GM23338 (cell line): ENCODE results near the gene ETV5. TPM values are rescaled to one million over a fixed set of nuclear protein-coding genes. Genes with fewer than 3 reads are reported as not detected.

Experiments
- ATAC-seq: fragments of 200-7000 bp; cut with Tn5 transposase; 3 replicates; pipeline ENCODE4 v1.9.1; 2020
- DNase-seq: peaks from one replicate; pipeline ENCODE4 v3.0.0-alpha.2; 2015; ENCODE audit warnings: low spot score
- H2AFZ ChIP-seq: fragments of 200-600 bp; sonication (generic); 2 replicates; pipeline ENCODE4 v1.8.0; 2016; ENCODE audit warnings: antibody characterized with exemption, mild to moderate bottlenecking, moderate library complexity
- H3F3A ChIP-seq: fragments of 200-600 bp; sonication (generic); replicated peaks from 2 replicates; pipeline ENCODE4 v1.8.0; 2017; ENCODE audit warnings: antibody characterized with exemption, mixed run types, low read depth
- H3K27ac ChIP-seq: fragments of 200-600 bp; sonication (generic); 2 replicates; pipeline ENCODE4 v1.6.1; 2016; ENCODE audit warnings: low read depth
- H3K27me3 ChIP-seq: fragments of 200-600 bp; sonication (generic); 2 replicates; pipeline ENCODE4 v1.8.0; 2016; ENCODE audit warnings: mild to moderate bottlenecking, mixed run types, moderate library complexity; ENCODE audit not compliant: insufficient read depth
- H3K36me3 ChIP-seq: fragments of 200-600 bp; sonication (generic); 2 replicates; pipeline ENCODE4 v1.8.0; 2016; ENCODE audit warnings: mild to moderate bottlenecking; ENCODE audit not compliant: insufficient read depth
- H3K4me1 ChIP-seq: fragments of 200-600 bp; sonication (generic); 2 replicates; pipeline ENCODE4 v1.8.0; 2016; ENCODE audit warnings: mild to moderate bottlenecking, moderate library complexity; ENCODE audit not compliant: insufficient read depth
- H3K4me2 ChIP-seq: fragments of 200-600 bp; sonication (generic); 2 replicates; pipeline ENCODE4 v1.7.1; 2017; ENCODE audit warnings: mixed run types
- H3K4me3 ChIP-seq: fragments of 200-600 bp; sonication (generic); 2 replicates; pipeline ENCODE4 v1.6.1; 2016; ENCODE audit warnings: mixed run types
- H3K79me2 ChIP-seq: fragments of 200-600 bp; sonication (generic); replicated peaks from 2 replicates; pipeline ENCODE4 v1.8.0; 2017; ENCODE audit warnings: mild to moderate bottlenecking; ENCODE audit not compliant: insufficient read depth
- H3K9me2 ChIP-seq: fragments of 200-600 bp; sonication (generic); 2 replicates; pipeline ENCODE4 v1.8.0; 2017; ENCODE audit not compliant: insufficient read depth
- H4K20me1 ChIP-seq: fragments of 200-600 bp; sonication (generic); replicated peaks from 2 replicates; pipeline ENCODE4 v1.8.0; 2017; ENCODE audit warnings: mild to moderate bottlenecking; ENCODE audit not compliant: insufficient read depth
- H3K27ac Mint-ChIP-seq: 2 replicates; pipeline ENCODE4 v1.8.0; 2020; ENCODE audit warnings: inconsistent platforms, mild to moderate bottlenecking, moderate library complexity, mixed read lengths
- H3K27me3 Mint-ChIP-seq: 3 replicates; pipeline ENCODE4 v1.8.0; 2022; ENCODE audit warnings: low read depth, mild to moderate bottlenecking, moderate library complexity, mixed read lengths, inconsistent platforms; ENCODE audit not compliant: insufficient read depth, poor library complexity
- H3K36me3 Mint-ChIP-seq: 3 replicates; pipeline ENCODE4 v1.8.0; 2021; ENCODE audit warnings: low read depth, mild to moderate bottlenecking, inconsistent platforms, moderate library complexity, mixed read lengths
- H3K4me1 Mint-ChIP-seq: 3 replicates; pipeline ENCODE4 v1.8.0; 2020; ENCODE audit warnings: mild to moderate bottlenecking, inconsistent platforms, mixed read lengths
- H3K4me3 Mint-ChIP-seq: 3 replicates; pipeline ENCODE4 v1.8.0; 2021; ENCODE audit warnings: moderate library complexity, mild to moderate bottlenecking, inconsistent platforms, mixed read lengths
- H3K9me3 Mint-ChIP-seq: 3 replicates; pipeline ENCODE4 v1.8.0; 2020; ENCODE audit warnings: moderate library complexity, mild to moderate bottlenecking, inconsistent platforms, mixed read lengths
- CREB1 ChIP-seq: fragments of 250-450 bp; sonication (Bioruptor Pico); IDR thresholded peaks from 2 replicates; pipeline ENCODE4 v1.5.0; 2020; ENCODE audit warnings: low read depth, mild to moderate bottlenecking, moderate library complexity
- CTCF ChIP-seq, 2 experiments: fragments of 200-600 bp in 1 of 2; sonication (generic) in 1 of 2; conservative IDR thresholded peaks; 2 replicates each; pipeline versions ENCODE4 v1.5.1 to v1.6.1; 2016 to 2017; ENCODE audit warnings: antibody characterized with exemption in 2 of 2, low read depth in 2 of 2, mild to moderate bottlenecking in 2 of 2, moderate library complexity in 1 of 2
- ETS1 ChIP-seq: IDR thresholded peaks from 2 replicates; pipeline ENCODE4 v1.6.1; 2016; ENCODE audit warnings: antibody characterized with exemption
- EZH2 ChIP-seq: fragments of 200-600 bp; sonication (generic); IDR thresholded peaks from one replicate; pipeline ENCODE4 v1.8.0; 2017; ENCODE audit warnings: antibody characterized with exemption, mild to moderate bottlenecking, low read depth; ENCODE audit not compliant: unreplicated experiment
- EZH2phosphoT487 ChIP-seq: fragments of 200-600 bp; sonication (generic); IDR thresholded peaks from one replicate; pipeline ENCODE4 v1.8.1; 2018; ENCODE audit warnings: antibody characterized with exemption; ENCODE audit not compliant: unreplicated experiment
- JUNB ChIP-seq: IDR thresholded peaks from one replicate; pipeline ENCODE4 v1.6.1; 2016; ENCODE audit warnings: antibody characterized with exemption; ENCODE audit not compliant: unreplicated experiment
- NANOG ChIP-seq: IDR thresholded peaks from 2 replicates; pipeline ENCODE4 v1.6.1; 2016; ENCODE audit warnings: antibody characterized with exemption, borderline replicate concordance
- POLR2AphosphoS5 ChIP-seq: IDR thresholded peaks from 2 replicates; pipeline ENCODE4 v1.6.1; 2016; ENCODE audit warnings: antibody characterized with exemption, low read depth
- REST ChIP-seq: IDR thresholded peaks from one replicate; pipeline ENCODE4 v1.6.1; 2018; ENCODE audit warnings: antibody characterized with exemption; ENCODE audit not compliant: unreplicated experiment
- STAT1 ChIP-seq: IDR thresholded peaks from one replicate; pipeline ENCODE4 v1.6.1; 2016; ENCODE audit warnings: antibody characterized with exemption; ENCODE audit not compliant: unreplicated experiment
- ZNF114 ChIP-seq: fragments of 250-450 bp; sonication (Bioruptor Pico); IDR thresholded peaks from 2 replicates; pipeline ENCODE4 v1.5.0; 2020; ENCODE audit warnings: mild to moderate bottlenecking, moderate library complexity
- ZNF331 ChIP-seq: fragments of 250-450 bp; sonication (Bioruptor Pico); IDR thresholded peaks from 2 replicates; pipeline ENCODE4 v1.5.0; 2020; ENCODE audit warnings: low read depth, mild to moderate bottlenecking, moderate library complexity
- ZNF462 ChIP-seq: fragments of 250-450 bp; sonication (Bioruptor Pico); IDR thresholded peaks from 2 replicates; pipeline ENCODE4 v1.5.0; 2020; ENCODE audit warnings: mild to moderate bottlenecking, moderate library complexity
- polyA plus RNA-seq: library from polyadenylated mRNA; unstranded; fragments of >200 nt; fragmentation: Nextera tagmentation; extraction: Ambion mirVana; gene quantifications from 2 replicates; pipeline ENCODE4 v1.2.1, GENCODE V29; 2016
- total RNA-seq: library from RNA; depleted of rRNA; stranded (reverse); fragments of >200 nt; shearing (Covaris generic); gene quantifications from 2 replicates; pipeline ENCODE4 v1.2.3, GENCODE V29; 2014

The ETV5 gene
- total and polyA plus RNA-seq, 2 experiments from 2014 or later: 33.5 to 57.1 TPM

- H3K9me3 Mint-ChIP-seq: no peaks in the 10 kb centered on the region; the same call in 2 of the 3 replicates
- Histone ChIP-seq H3K27ac (no peak overlapping the region), H2AFZ (no peak overlapping the region), H3K4me3 (no peak overlapping the region), H3K36me3 (peaks cover 8% of the 10 kb centered on the region; the same call in 1 of the 2 replicates), H3K27me3 (peaks cover 19% of the 10 kb centered on the region), H3K4me2 (no peak overlapping the region), H3F3A (peaks cover 10% of the 10 kb centered on the region), H3K4me1 (peaks cover 49% of the 10 kb centered on the region), H3K9me2 (no peaks in the 10 kb centered on the region), H4K20me1 (peaks cover 14% of the 10 kb centered on the region; the same call in 1 of the 2 replicates), H3K79me2 (peaks cover 30% of the 10 kb centered on the region)
- peaks cover 36% of the 10 kb centered on the region for H3K36me3 Mint-ChIP-seq
- no peak overlapping the region for H3K27ac Mint-ChIP-seq
- peaks cover 11% of the 10 kb centered on the region for H3K27me3 Mint-ChIP-seq
- H3K4me3 Mint-ChIP-seq: no peak overlapping the region; the same call in 2 of the 3 replicates
- no peak for DNase-seq
- no peak for ATAC-seq
- peaks cover 59% of the 10 kb centered on the region for H3K4me1 Mint-ChIP-seq
- TF ChIP-seq ETS1: no peak
- TF ChIP-seq ZNF462 (CRISPR knock-in tag): no peak
- no peak for TF ChIP-seq EZH2phosphoT487
- TF ChIP-seq CTCF (conservative IDR thresholded peaks at IDR 0.05; ENCODE audit: low read depth in 2 of 2): no peak
- no peak for TF ChIP-seq STAT1
- no peak for TF ChIP-seq ZNF331 (CRISPR knock-in tag)
- no peak for TF ChIP-seq JUNB
- TF ChIP-seq CREB1 (CRISPR knock-in tag): no peak
- no peak for TF ChIP-seq NANOG
- TF ChIP-seq REST: no peak
- TF ChIP-seq ZNF114: no peak
- no peak for TF ChIP-seq EZH2
- TF ChIP-seq POLR2AphosphoS5: no peak
Measured at GRCh38 chr3:186102687-186103086, 6.2 kb downstream of the ETV5 start.
